ENCODE measurements around the gene KDF1. TPM values are rescaled to one million over a fixed set of nuclear protein-coding genes. Genes with fewer than 3 reads are reported as not detected.

The KDF1 gene
- total and polyA plus RNA-seq, 2 of the 13 experiments (the other 11 are each of a cell fraction or from before 2014, with no cell fraction given): 1.9 to 4.9 TPM

DNA sequence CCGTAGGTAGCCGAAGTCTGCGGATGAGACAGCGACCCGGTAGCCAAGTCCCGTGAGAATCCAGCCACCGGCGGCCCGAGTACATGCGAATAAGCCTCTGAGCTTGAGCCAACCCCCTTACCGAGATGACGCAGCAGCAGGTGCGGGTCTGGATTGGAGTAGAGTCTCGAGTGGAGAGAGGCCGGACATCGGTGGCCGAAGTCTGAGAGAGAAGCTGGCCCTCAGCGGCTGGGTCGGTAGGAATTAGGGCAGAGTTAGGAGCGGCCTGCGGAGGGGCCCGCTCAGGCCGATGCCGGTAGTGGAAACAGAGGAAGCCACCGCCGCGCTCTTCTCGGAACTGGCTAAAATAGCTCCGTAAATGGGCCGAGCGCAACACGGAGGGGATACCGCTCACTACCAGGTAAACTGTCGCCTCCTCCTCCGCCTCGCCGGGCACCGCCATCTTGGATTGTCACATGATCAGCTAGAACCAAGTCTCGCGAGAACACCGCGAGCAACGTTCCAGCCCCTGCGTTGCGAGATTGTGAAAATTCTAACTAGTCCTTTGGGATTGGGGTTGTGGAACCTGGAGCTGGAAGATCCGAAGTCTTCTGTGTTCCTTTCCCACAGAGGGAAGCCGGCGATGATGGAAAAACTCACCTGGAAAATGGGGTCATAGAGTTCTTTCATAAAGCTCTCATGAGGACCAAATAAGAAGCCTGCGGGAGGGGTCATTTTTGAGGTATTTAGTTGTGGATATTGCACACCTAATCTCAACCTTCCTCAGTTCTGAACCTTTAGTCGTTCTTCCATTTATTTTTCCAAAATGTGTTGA is 60.1 kb downstream of the KDF1 start, which contains the start of gene GPATCH3 (continued):
- TF ChIP-seq ZNF577 (CRISPR knock-in tag; IDR thresholded peaks at IDR 0.05; ENCODE audit: borderline replicate concordance, low read depth) (no peak), ZNF609 (CRISPR knock-in tag; IDR thresholded peaks at IDR 0.05; ENCODE audit: borderline replicate concordance) (peak; percentile 63; the same call in 1 of the 2 replicates), ATF3 (CRISPR knock-in tag; IDR thresholded peaks at IDR 0.05) (no peak), HOXA5 (CRISPR knock-in tag; IDR thresholded peaks at IDR 0.05) (peak; percentile 77; the same call in 1 of the 2 replicates), ZNF607 (CRISPR knock-in tag; IDR thresholded peaks at IDR 0.05; ENCODE audit: borderline replicate concordance) (peak; percentile 79; the same call in 1 of the 2 replicates), ZBTB39 (CRISPR knock-in tag; IDR thresholded peaks at IDR 0.05) (no peak), FOXK2 (IDR thresholded peaks at IDR 0.05) (no peak), GATA4 (IDR thresholded peaks at IDR 0.05; ENCODE audit: borderline replicate concordance, low read depth) (peak; percentile 82), ONECUT2 (CRISPR knock-in tag; IDR thresholded peaks at IDR 0.05) (no peak), THYN1 (CRISPR knock-in tag; IDR thresholded peaks at IDR 0.05; ENCODE audit: borderline replicate concordance, low read depth) (0 out of 2 replicates have a peak, but pooled peaks have one; percentile 70), REXO4 (CRISPR knock-in tag; IDR thresholded peaks at IDR 0.05; ENCODE audit: borderline replicate concordance) (no peak)
- TF ChIP-seq, protein P1, sequence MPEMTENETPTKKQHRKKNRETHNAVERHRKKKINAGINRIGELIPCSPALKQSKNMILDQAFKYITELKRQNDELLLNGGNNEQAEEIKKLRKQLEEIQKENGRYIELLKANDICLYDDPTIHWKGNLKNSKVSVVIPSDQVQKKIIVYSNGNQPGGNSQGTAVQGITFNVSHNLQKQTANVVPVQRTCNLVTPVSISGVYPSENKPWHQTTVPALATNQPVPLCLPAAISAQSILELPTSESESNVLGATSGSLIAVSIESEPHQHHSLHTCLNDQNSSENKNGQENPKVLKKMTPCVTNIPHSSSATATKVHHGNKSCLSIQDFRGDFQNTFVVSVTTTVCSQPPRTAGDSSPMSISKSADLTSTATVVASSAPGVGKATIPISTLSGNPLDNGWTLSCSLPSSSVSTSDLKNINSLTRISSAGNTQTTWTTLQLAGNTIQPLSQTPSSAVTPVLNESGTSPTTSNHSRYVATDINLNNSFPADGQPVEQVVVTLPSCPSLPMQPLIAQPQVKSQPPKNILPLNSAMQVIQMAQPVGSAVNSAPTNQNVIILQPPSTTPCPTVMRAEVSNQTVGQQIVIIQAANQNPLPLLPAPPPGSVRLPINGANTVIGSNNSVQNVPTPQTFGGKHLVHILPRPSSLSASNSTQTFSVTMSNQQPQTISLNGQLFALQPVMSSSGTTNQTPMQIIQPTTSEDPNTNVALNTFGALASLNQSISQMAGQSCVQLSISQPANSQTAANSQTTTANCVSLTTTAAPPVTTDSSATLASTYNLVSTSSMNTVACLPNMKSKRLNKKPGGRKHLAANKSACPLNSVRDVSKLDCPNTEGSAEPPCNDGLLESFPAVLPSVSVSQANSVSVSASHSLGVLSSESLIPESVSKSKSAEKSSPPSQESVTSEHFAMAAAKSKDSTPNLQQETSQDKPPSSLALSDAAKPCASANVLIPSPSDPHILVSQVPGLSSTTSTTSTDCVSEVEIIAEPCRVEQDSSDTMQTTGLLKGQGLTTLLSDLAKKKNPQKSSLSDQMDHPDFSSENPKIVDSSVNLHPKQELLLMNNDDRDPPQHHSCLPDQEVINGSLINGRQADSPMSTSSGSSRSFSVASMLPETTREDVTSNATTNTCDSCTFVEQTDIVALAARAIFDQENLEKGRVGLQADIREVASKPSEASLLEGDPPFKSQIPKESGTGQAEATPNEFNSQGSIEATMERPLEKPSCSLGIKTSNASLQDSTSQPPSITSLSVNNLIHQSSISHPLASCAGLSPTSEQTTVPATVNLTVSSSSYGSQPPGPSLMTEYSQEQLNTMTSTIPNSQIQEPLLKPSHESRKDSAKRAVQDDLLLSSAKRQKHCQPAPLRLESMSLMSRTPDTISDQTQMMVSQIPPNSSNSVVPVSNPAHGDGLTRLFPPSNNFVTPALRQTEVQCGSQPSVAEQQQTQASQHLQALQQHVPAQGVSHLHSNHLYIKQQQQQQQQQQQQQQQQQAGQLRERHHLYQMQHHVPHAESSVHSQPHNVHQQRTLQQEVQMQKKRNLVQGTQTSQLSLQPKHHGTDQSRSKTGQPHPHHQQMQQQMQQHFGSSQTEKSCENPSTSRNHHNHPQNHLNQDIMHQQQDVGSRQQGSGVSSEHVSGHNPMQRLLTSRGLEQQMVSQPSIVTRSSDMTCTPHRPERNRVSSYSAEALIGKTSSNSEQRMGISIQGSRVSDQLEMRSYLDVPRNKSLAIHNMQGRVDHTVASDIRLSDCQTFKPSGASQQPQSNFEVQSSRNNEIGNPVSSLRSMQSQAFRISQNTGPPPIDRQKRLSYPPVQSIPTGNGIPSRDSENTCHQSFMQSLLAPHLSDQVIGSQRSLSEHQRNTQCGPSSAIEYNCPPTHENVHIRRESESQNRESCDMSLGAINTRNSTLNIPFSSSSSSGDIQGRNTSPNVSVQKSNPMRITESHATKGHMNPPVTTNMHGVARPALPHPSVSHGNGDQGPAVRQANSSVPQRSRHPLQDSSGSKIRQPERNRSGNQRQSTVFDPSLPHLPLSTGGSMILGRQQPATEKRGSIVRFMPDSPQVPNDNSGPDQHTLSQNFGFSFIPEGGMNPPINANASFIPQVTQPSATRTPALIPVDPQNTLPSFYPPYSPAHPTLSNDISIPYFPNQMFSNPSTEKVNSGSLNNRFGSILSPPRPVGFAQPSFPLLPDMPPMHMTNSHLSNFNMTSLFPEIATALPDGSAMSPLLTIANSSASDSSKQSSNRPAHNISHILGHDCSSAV (CRISPR knock-in tag; IDR thresholded peaks at IDR 0.05; ENCODE audit: borderline replicate concordance): no peak
